GM21367 (cell line): ENCODE results near the gene SCG5.

Experiments
- ATAC-seq: cut with Tn5 transposase; IDR thresholded peaks from one replicate; pipeline ENCODE4 v1.9.1; 2021; ENCODE audit not compliant: unreplicated experiment

The SCG5 gene

GRCh38 chr15:32690941-32691688 lies 49.6 kb downstream of the SCG5 start:
- no peak for ATAC-seq

DNA sequence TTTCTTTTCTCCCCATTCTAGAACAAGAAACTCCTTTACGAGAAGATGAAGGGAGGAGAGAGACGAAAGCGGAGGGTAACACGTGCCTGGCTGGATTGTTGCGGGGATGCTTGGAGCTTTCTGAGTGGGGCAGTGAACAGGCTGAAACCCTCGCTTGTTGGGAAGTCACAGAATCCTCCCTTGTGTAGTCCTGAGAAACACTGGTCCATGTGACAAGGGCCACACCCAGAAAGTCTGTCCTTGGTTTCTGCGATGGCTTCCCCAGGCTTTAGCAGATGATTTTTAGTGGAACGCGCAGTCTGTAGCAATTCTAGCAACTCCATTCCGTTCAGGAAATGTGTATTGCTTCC lies 50.2 kb downstream of the SCG5 start:
- no peak for ATAC-seq

DNA sequence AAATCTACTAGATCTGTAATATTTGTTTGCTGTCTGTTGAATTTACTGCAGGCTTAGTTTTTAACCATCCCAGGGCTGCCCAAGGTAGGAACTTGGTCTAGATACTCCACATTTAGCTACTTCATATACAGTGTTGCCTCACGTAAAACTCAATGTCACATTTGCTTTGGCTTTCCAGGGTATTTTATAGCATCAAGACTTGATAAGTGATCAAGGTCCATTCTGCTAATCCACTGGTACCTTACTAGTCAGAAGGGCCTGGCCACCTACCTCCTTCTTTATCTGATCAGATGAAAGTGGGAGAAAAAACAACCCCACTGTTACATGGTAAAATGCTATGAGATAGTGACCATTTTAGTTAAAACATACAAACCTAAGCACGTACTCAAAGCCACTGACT lies 50.8 kb downstream of the SCG5 start:
- ATAC-seq: no peak

DNA sequence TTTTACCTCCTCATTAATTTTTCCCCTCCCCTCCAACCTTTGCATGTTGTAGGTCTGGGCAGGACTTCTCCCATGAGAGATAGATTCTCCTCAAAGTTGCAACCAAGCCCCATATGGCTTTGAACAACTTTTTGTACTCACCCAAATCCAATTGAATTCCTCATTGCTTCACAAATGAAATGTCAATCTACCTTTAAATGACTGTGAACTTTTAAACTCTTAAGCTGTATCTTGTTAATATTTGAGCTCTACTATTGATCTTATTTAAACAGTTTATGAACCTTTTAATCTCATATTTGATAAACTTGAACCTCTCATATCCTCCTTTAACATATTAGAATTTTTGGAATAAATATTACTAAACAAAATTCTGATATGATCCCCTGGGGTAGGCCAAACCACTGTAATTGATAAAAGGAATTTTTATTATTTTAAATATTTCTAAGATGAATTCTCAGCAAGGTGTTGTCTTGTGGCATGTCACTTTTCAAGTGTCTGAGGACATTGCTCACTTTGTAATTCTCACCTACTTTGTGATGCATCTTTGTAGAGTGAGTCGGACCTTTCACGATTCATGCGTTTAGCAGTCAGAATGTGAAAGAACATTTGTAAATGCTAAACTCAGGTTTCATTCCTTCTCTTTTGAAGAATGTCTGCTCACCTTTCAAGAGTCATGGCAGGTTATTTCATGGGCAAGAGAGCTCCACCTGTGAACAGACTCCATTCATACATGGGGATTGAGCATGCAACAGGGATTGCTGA lies 52.9 kb downstream of the SCG5 start:
- ATAC-seq: no peak

DNA sequence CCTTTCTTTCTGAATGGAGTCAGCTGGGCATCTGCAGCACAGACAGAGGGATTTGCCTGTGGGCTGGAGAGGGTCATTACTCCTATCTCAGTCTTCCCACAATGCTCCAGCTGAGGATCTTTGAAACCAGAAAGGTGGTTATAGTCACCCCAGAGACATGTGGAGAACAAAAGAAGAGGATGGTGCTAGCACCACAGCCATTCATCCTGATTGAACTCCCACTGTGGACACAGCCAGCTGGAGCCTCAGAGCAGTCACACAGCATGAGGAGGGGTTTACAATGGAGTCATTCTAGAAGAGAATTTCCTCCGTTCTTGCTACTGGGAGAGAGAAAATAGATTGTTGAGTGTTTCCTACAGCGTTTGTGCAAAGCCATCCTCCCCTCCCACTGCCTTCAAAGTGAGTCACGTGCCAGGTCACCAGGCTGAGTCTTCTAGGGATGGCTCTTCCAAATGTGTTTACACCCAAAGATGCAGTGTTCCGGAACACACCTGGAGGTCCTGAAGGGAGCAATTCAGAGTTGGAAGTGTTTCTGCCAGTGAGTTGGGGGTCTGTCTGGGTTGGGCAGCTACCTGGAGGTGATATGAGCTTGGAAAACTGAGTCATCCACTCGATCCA lies 57.4 kb downstream of the SCG5 start:
- no peak for ATAC-seq

- ATAC-seq: no peak
These were observed 59.1 kb downstream of the SCG5 start for GRCh38 chr15:32700501-32701150.

GRCh38 chr15:32701863-32702262 lies 60.4 kb downstream of the SCG5 start:
- no peak for ATAC-seq

DNA sequence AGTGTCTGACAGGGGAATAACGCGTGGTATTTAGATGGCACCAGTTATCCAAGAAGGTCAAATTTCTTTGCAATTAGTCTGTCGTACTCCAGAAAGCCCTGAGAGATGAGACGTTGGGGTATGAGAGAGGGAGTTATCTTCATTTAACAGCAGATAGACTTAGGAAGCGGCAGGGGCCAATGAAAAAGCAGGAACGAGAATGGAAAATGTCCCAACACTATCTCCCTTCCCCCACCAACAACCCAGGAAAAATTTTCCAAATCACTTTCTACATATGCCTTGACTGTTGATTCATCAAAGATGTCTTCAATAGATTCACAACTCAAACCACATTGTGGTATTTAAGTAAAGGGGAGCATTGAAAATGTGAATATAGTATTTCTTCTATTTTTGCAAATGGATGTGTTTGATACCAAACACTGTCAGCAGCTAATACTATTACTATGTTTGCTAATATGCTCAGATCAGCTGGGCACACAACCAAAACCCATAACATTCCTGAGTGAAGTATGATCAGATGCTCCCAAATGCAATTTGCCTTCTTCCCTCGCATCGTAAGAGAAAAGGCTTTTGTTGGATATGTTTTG lies 63.0 kb downstream of the SCG5 start:
- ATAC-seq: no peak

DNA sequence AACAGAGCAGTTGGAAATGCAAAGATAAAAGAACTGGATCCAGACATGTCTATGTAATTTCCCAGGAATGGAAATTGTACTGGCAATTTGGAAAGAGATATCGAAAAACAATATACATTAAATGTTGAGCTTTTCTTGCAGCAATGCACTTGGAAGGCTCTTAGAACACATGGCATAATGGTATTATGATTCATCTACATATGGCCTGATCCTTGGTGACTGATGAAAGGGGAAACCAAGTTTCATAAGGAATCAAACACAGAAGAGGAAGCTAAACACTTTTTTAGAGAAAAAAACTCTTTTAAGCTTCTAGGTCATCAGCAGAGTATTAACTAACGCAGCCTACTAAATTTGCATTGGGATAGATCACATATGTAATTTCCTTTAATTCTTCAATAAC lies 63.9 kb downstream of the SCG5 start:
- ATAC-seq: no peak

GRCh38 chr15:32706704-32707103 lies 65.2 kb downstream of the SCG5 start:
- no peak for ATAC-seq

GRCh38 chr15:32707436-32707835 lies 65.9 kb downstream of the SCG5 start:
- no peak for ATAC-seq

DNA sequence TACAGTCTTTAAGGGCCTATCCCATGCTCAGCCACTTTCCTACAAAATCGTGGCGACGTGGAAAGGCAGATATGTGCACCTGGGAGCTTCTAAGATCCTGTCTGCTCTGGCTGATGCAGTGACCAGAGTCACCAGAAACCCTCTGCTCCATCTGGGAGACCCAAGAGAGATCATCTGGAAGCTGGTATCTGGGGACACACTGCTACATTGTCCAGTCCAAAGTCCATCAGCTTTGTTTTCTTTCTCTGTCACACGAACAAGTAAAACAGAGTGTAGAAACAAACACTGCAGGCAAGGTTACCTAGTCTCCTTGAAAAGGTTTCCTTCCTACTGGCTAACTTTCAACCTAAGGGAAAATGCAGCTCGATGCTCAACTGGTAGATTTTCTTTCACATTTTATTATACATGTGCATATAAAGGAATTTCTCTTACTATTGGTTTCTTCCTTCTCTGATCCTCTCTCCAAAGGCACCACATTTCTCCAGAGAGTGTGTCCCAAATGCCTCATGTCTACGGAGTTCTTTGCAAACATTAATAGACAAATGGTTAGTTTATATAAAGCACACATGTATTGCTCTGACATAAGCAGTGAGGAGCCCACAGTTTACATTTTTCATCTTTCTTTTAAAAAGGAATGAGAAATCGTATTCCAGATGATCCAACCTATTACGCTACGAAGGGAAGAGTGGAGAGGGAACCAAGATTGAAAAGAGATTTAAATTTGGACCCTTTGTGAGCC lies 68.0 kb downstream of the SCG5 start:
- no peak for ATAC-seq

GRCh38 chr15:32715276-32715675 lies 73.8 kb downstream of the SCG5 start:
- ATAC-seq: no peak

DNA sequence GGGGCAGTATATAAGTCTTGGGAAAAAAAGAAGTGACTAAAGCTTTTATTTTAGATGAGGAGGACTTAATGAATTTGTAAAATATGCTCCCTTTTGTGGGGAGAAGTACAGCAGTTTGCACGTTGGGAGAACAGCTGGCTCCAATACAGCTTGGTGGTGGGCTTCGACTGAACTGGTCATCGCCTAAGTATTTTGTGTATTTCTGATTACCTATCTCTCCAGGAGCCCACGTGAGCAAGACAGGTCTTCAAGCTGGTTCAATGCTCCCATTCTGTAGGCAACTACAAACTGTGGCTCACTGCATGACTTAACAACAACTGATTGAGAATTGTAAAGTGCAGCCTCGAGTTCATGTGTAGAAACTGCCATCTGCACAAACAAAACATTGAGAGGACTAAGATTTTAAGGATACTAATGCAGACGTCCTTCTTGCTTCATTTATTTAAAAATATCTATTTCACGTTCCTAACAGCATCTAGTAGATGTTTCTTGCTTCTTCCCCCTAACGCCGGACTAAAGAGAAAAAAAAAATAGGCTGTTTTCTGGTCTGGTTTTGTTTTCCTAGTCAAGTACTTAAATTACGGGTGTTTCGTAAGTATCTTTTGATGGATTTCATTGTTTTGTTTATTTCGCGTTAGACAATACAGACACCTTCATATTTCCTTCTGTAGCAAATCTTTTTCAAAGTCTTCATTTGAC lies 74.9 kb downstream of the SCG5 start:
- ATAC-seq: no peak

DNA sequence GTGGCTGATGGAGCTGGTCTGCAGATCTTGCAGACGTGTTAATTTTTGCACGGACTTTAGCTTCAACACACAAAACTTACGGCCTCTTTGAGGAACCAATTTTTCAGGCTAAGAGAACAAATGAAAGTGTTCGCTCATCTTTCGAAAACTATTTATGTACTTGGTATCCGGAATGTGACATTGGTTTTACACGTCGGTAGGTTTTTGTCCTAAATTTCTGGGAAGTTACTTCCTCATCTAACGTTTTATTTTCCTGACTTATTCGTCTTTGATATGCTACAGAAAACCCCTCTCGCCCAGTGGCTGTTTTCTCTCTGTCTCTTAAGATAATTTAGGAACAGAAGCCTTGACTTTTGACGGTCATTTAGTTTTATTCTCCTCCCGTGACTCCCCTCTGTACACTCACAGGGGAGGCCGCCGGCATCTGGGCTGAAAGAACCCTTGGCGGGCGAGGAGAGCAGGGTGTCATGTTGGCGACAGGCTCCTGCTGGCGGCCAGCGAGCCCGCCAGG lies 75.5 kb downstream of the SCG5 start:
- no peak for ATAC-seq

DNA sequence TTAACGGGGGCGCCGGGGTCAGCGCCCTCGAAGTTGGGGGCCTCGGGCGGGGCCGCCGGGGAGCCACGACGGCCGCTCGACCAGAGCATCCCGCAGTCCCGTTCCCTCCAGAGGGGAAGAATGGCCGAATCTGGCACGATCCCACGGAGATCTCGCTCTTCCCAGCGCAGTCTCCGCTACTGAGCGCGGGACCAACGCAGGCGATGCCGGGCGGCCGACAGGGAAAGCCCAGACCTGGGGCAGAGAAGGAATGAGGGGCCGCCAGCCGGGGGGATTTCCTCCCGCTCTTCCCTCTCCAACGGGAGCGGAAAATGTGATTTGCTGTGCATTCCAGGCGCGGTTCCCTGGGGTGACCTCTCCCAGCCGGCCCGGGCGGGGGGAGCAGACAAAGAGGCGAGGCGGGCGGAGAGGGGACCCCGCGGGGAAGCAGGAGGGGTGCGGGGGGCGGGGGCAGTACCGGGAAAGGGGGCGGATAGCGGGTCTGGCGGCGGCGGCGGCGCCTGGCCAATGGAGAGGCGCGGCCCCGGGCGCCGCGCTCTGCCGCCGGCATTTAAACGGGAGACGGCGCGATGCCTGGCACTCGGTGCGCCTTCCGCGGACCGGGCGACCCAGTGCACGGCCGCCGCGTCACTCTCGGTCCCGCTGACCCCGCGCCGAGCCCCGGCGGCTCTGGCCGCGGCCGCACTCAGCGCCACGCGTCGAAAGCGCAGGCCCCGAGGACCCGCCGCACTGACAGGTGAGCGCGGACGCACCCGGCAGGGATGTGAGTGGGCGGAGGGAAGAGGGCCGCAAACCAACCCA lies 76.1 kb downstream of the SCG5 start, which contains the start of gene GREM1:
GREM1 (plus strand) TSS at position 579 of the 801 bp plus-strand sequence. CDS start 12,687 bp downstream, outside the sequence.
- ATAC-seq: no peak

DNA sequence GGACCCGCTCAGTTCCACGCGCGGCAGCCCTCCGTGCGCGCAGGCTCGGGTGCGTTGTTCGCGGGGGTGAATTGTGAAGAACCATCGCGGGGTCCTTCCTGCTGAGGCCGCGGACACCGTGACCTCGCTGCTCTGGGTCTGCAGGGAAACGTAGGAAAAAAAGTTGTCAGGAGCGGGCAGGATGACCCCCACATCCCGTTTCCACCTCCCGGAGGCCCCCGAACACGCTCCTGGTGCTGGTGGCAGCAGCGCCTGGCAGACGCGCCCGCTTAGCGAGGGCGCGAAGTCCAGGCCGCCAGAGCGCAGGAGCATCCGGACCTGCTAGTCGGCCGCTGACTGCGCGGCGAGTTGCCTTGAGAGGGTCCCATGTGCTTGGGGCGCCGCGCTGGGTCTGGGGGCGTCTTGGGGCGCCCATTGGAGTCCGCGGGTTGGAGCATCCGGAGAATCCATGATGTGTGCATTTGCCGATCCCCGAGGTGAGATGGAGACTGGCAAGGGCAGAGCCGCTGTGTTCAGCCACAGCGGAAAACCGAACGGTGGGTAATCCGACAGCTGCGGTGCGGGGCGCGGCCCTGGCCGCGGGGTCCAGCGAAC lies 76.8 kb downstream of the SCG5 start:
- no peak for ATAC-seq
